GM21737 (cell line): Measurements from ENCODE around the gene VPS11.

ENCODE experiments used
- ATAC-seq: cut with Tn5 transposase; IDR thresholded peaks from one replicate; pipeline ENCODE4 v1.9.1; 2021; ENCODE audit warnings: mild to moderate bottlenecking, moderate library complexity; ENCODE audit not compliant: unreplicated experiment

The VPS11 gene

GRCh38 chr11:119078675-119079420 lies 11.2 kb downstream of the VPS11 start:
- no peak for ATAC-seq

GRCh38 chr11:119081682-119082260 lies 14.2 kb downstream of the VPS11 start:
- ATAC-seq, result no peak

- peak; percentile 80 for ATAC-seq
Measured at GRCh38 chr11:119084663-119085436, 17.2 kb downstream of the VPS11 start, which contains the start of gene HMBS. Gene HMBS, plus strand, starts transcription at chr11:119084881. Its CDS starts 153 bp downstream, at chr11:119085034.

GRCh38 chr11:119085437-119085847 lies 17.8 kb downstream of the VPS11 start:
- peak; percentile 14 for ATAC-seq

GRCh38 chr11:119087123-119087522 lies 19.5 kb downstream of the VPS11 start:
- no peak for ATAC-seq

- no peak for ATAC-seq
Measured at GRCh38 chr11:119087747-119088241, 20.2 kb downstream of the VPS11 start.

GRCh38 chr11:119088406-119088805 lies 20.8 kb downstream of the VPS11 start:
- no peak for ATAC-seq

GRCh38 chr11:119089319-119089718 lies 21.7 kb downstream of the VPS11 start:
- ATAC-seq, result no peak

- no peak for ATAC-seq
Measured at GRCh38 chr11:119091178-119091577, 23.6 kb downstream of the VPS11 start.

- ATAC-seq, result no peak
Measured at GRCh38 chr11:119091966-119092879, 24.6 kb downstream of the VPS11 start.

- no peak for ATAC-seq
Measured at GRCh38 chr11:119092880-119093842, 25.5 kb downstream of the VPS11 start.

- peak; percentile 12 for ATAC-seq
Measured at GRCh38 chr11:119093942-119094815, 26.6 kb downstream of the VPS11 start.

GRCh38 chr11:119094816-119095065 lies 27.1 kb downstream of the VPS11 start:
- peak; percentile 37 for ATAC-seq

GRCh38 chr11:119095066-119095880 lies 27.7 kb downstream of the VPS11 start:
- ATAC-seq, result peak; percentile 73

- ATAC-seq, result no peak
Measured at GRCh38 chr11:119099711-119100110, 32.1 kb downstream of the VPS11 start.

- ATAC-seq, result no peak
Measured at GRCh38 chr11:119100246-119100970, 32.8 kb downstream of the VPS11 start.
